Liver (tissue), 3 donors: Measurements from ENCODE around the gene EIF3F.

Experiments
- ATF3 ChIP-seq: IDR thresholded peaks from 2 replicates; pipeline ENCODE4 v1.6.1; 2016; ENCODE audit warnings: antibody characterized with exemption
- FOXA1 ChIP-seq: IDR thresholded peaks from 2 replicates; pipeline ENCODE4 v1.6.1; 2016; ENCODE audit warnings: antibody characterized with exemption
- GABPA ChIP-seq, 2 donors: IDR thresholded peaks in 1 of 2; conservative IDR thresholded peaks in 1 of 2; 2 replicates each; pipeline ENCODE4 v1.6.1; 2016; ENCODE audit warnings: antibody characterized with exemption in 2 of 2, mild to moderate bottlenecking in 1 of 2, moderate library complexity in 1 of 2
- JUND ChIP-seq, 2 donors: IDR thresholded peaks; 2 replicates each; pipeline ENCODE4 v1.6.1; 2016; ENCODE audit warnings: antibody characterized with exemption in 2 of 2
- MAX ChIP-seq: IDR thresholded peaks from 2 replicates; pipeline ENCODE4 v1.6.1; 2016; ENCODE audit warnings: antibody characterized with exemption
- NR2F2 ChIP-seq: IDR thresholded peaks from 2 replicates; pipeline ENCODE4 v1.6.1; 2016; ENCODE audit warnings: antibody characterized with exemption
- RAD21 ChIP-seq, 2 donors: IDR thresholded peaks; 2 replicates each; pipeline ENCODE4 v1.6.1; 2016; ENCODE audit warnings: antibody characterized with exemption in 2 of 2, mild to moderate bottlenecking in 2 of 2
- TAF1 ChIP-seq: conservative IDR thresholded peaks from 2 replicates; pipeline ENCODE4 v1.6.1; 2016; ENCODE audit warnings: antibody characterized with exemption, mild to moderate bottlenecking
- YY1 ChIP-seq: IDR thresholded peaks from 2 replicates; pipeline ENCODE4 v1.6.1; 2016; ENCODE audit warnings: antibody characterized with exemption, mild to moderate bottlenecking
- ZBTB33 ChIP-seq: IDR thresholded peaks from 2 replicates; pipeline ENCODE4 v1.6.1; 2016; ENCODE audit warnings: antibody characterized with exemption
- TF ChIP-seq, protein P1 (sequence below): fragments of 150-350 bp; IDR thresholded peaks from 2 replicates; pipeline ENCODE4 v1.5.1; 2017; ENCODE audit warnings: improper control_type of control experiment, low read depth, low read length; ENCODE audit not compliant: missing input control
- donor health status: healthy.
- donor health status: healthy.

- no peak for TF ChIP-seq MAX
- TF ChIP-seq, protein P1, sequence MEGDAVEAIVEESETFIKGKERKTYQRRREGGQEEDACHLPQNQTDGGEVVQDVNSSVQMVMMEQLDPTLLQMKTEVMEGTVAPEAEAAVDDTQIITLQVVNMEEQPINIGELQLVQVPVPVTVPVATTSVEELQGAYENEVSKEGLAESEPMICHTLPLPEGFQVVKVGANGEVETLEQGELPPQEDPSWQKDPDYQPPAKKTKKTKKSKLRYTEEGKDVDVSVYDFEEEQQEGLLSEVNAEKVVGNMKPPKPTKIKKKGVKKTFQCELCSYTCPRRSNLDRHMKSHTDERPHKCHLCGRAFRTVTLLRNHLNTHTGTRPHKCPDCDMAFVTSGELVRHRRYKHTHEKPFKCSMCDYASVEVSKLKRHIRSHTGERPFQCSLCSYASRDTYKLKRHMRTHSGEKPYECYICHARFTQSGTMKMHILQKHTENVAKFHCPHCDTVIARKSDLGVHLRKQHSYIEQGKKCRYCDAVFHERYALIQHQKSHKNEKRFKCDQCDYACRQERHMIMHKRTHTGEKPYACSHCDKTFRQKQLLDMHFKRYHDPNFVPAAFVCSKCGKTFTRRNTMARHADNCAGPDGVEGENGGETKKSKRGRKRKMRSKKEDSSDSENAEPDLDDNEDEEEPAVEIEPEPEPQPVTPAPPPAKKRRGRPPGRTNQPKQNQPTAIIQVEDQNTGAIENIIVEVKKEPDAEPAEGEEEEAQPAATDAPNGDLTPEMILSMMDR = no peak
- no peak for TF ChIP-seq FOXA1
- TF ChIP-seq TAF1 = no peak
- no peak for TF ChIP-seq YY1
- TF ChIP-seq RAD21 (IDR thresholded peaks at IDR 0.05) = no peak
- TF ChIP-seq JUND (IDR thresholded peaks at IDR 0.05) = no peak
- TF ChIP-seq ZBTB33 = no peak
- no peak for TF ChIP-seq ATF3
- TF ChIP-seq GABPA (IDR thresholded peaks at IDR 0.05 in 1 of 2, conservative IDR thresholded peaks at IDR 0.05 in 1 of 2) = no peak
- no peak for TF ChIP-seq NR2F2
Measured at GRCh38 chr11:8020244-8020597, 33.1 kb downstream of the EIF3F start.
